HFFc6 (cell line): ENCODE data around the gene TFAP2D. TPM values are rescaled to one million over a fixed set of nuclear protein-coding genes. Genes with fewer than 3 reads are reported as not detected.

Experiments
- DNase-seq: peaks from one replicate; pipeline ENCODE4 v3.0.0-alpha.2; 2018
- H3K27ac Mint-ChIP-seq: 2 replicates; pipeline ENCODE4 v1.8.0; 2020; ENCODE audit warnings: mild to moderate bottlenecking, mixed read lengths
- H3K27me3 Mint-ChIP-seq: 2 replicates; pipeline ENCODE4 v1.8.0; 2021; ENCODE audit warnings: mild to moderate bottlenecking, moderate library complexity, mixed read lengths; ENCODE audit not compliant: insufficient read depth
- H3K36me3 Mint-ChIP-seq: 2 replicates; pipeline ENCODE4 v1.8.0; 2021; ENCODE audit warnings: low read depth, mixed read lengths
- H3K4me1 Mint-ChIP-seq: 2 replicates; pipeline ENCODE4 v1.8.0; 2020; ENCODE audit warnings: low read depth, mixed read lengths
- H3K4me3 Mint-ChIP-seq: 2 replicates; pipeline ENCODE4 v1.8.0; 2020; ENCODE audit warnings: mild to moderate bottlenecking, moderate library complexity, mixed read lengths
- H3K9me3 Mint-ChIP-seq: 2 replicates; pipeline ENCODE4 v1.8.0; 2020; ENCODE audit warnings: mild to moderate bottlenecking, mixed read lengths
- long read RNA-seq: library from polyadenylated mRNA; unstranded; transcript quantifications from one replicate; pipeline ENCODE4 v2.0.0, GENCODE V29; 2019
- total RNA-seq, 6 experiments: library from RNA; stranded (reverse); fragmentation: NEBNext Ultra II Directional; extraction: Animal tissue kit (Norgen Biotek cat#: 25700); gene quantifications; 2 replicates in 1 of 6; 3 replicates in 5 of 6; pipeline ENCODE4 v1.2.3, GENCODE V29; 2021
- TF ChIP-seq, protein P1 (sequence below): fragments of 200-600 bp; sonication (generic); IDR thresholded peaks from 2 replicates; pipeline ENCODE4 v1.5.0; 2021; ENCODE audit warnings: antibody characterized with exemption, mild to moderate bottlenecking

TFAP2D gene
- not detected for total RNA-seq
- long read RNA-seq: 0 reads

DNA sequence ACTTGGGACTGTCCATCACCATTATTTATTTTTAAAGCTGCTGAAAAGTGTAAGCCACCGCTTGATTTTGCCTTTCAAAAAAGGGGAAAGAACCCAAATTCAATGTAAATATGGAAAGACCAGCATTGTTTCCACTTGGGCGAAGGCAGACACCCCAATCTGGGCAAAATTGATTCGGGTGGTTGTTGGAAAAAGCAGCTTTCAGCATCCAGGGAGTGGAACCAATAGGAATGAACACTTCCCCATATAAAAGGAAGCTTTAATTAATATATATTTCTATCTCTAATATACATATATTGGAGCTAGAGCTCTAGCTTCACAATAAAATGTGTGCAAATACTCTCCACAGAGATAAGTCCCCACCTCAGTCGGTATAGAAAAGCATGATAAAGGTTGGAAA is at the start of gene TFAP2D:
Gene TFAP2D (plus strand): TSS at position 301 of the 400 bp plus-strand sequence. CDS start 530 bp downstream, outside the sequence.
- DNase-seq: no peak
- Mint-ChIP-seq H3K27ac (no peak within 1 kb of the TSS), H3K36me3 (peaks cover 10% of the 10 kb centered on the region; the same call in 1 of the 2 replicates), H3K4me3 (no peak within 1 kb of the TSS), H3K27me3 (peaks cover 9% of the 10 kb centered on the region; the same call in 1 of the 2 replicates), H3K4me1 (no peaks in the 10 kb centered on the region), H3K9me3 (peaks cover 31% of the 10 kb centered on the region)
- TF ChIP-seq, protein P1, sequence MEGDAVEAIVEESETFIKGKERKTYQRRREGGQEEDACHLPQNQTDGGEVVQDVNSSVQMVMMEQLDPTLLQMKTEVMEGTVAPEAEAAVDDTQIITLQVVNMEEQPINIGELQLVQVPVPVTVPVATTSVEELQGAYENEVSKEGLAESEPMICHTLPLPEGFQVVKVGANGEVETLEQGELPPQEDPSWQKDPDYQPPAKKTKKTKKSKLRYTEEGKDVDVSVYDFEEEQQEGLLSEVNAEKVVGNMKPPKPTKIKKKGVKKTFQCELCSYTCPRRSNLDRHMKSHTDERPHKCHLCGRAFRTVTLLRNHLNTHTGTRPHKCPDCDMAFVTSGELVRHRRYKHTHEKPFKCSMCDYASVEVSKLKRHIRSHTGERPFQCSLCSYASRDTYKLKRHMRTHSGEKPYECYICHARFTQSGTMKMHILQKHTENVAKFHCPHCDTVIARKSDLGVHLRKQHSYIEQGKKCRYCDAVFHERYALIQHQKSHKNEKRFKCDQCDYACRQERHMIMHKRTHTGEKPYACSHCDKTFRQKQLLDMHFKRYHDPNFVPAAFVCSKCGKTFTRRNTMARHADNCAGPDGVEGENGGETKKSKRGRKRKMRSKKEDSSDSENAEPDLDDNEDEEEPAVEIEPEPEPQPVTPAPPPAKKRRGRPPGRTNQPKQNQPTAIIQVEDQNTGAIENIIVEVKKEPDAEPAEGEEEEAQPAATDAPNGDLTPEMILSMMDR: no peak

DNA sequence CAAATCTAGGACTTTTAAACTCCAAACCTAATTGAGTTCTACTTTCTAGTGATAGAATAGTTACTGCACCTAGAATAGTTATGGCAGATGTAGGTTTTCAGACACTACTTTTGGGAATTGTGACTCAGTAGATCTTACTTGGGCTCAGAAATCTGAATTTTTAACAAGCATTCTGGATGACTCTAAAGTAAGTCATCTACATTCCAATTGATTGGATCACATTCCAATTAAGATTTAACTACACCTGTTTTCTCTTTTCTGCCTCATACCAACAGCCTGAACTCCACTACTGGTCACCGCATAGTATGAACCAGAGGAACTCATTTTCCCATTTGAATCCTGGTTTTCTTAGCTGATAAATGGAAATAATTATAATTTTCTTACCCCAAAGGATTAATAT is 49.5 kb upstream of the TFAP2D start:
- Mint-ChIP-seq H3K9me3 (peaks cover 30% of the 10 kb centered on the region), H3K27ac (no peak overlapping the region), H3K36me3 (no peaks in the 10 kb centered on the region), H3K4me1 (no peaks in the 10 kb centered on the region), H3K27me3 (no peaks in the 10 kb centered on the region), H3K4me3 (no peak overlapping the region)
- TF ChIP-seq, protein P1: no peak
- DNase-seq: no peak

DNA sequence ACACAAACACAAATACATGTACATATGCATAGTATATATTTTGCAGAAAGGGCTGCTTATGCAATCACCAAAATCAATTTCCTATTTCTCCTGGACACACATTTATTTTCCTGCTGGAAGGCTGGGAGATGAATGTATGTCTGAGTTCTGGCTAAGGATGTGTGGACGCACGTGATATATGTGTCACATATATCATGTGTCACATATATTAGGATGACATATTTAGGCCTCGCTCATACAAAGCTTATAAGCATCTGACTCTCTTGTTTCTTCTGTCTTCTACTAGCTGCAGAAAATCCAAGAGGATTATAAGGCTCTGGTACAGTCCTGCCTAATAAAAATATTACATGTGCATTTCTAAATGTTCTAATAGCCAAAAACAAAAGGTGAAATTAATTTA is 47.2 kb upstream of the TFAP2D start:
- H3K36me3 Mint-ChIP-seq: no peaks in the 10 kb centered on the region
- no peak for DNase-seq
- H3K4me3 Mint-ChIP-seq: no peak overlapping the region
- H3K4me1 Mint-ChIP-seq: no peaks in the 10 kb centered on the region
- no peak overlapping the region for H3K27ac Mint-ChIP-seq
- no peaks in the 10 kb centered on the region for H3K27me3 Mint-ChIP-seq
- H3K9me3 Mint-ChIP-seq: peaks cover 23% of the 10 kb centered on the region
- TF ChIP-seq, protein P1: no peak

DNA sequence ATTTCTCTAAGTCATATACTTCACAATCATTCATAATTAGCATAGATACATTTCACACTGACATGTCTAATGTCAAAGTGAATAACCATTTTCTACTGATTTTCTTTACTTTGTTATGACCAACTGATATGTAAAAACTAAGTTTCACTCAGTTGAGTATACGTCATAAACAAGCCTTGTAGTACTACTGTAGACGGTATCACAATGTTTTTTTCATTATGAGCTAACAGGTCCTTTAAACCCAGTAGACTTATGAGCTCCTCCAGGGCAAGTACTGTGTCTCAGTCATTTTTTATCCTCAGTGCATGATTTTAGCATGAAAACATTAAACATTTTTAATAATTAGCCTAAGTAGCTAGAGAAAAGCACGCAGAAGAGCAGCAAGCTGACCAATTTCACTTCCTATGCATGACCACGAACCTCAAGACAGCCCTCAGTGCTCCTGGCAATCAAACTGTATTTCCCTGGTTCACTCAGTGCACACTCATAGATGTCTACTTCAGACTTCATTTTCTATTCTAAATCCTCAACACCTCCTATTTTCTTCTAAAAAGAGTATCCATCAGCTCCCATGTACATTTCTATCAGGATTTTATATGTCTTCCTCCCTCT is 32.0 kb upstream of the TFAP2D start:
- H3K36me3 Mint-ChIP-seq: no peaks in the 10 kb centered on the region
- H3K4me1 Mint-ChIP-seq: no peaks in the 10 kb centered on the region
- peaks cover 23% of the 10 kb centered on the region for H3K9me3 Mint-ChIP-seq
- peaks cover 2% of the 10 kb centered on the region; the same call in 1 of the 2 replicates for H3K27me3 Mint-ChIP-seq
- H3K27ac Mint-ChIP-seq: no peak overlapping the region
- no peak for DNase-seq
- TF ChIP-seq, protein P1: no peak
- H3K4me3 Mint-ChIP-seq: no peak overlapping the region

GRCh38 chr6:50689210-50689609 is 24.1 kb upstream of the TFAP2D start:
- Mint-ChIP-seq H3K9me3 (peaks cover 17% of the 10 kb centered on the region), H3K27me3 (no peaks in the 10 kb centered on the region), H3K27ac (no peak overlapping the region), H3K4me1 (no peaks in the 10 kb centered on the region), H3K36me3 (no peaks in the 10 kb centered on the region), H3K4me3 (no peak overlapping the region)
- DNase-seq: no peak
- TF ChIP-seq, protein P1: no peak
